Caco-2 (cell line): ENCODE data around the gene PRKAG1. TPM values are rescaled to one million over a fixed set of nuclear protein-coding genes. Genes with fewer than 3 reads are reported as not detected.
A peak's percentile ranks its signal among the peaks of the same experiment; 100 is the strongest.

Experiments
- BruUV-seq: library from RNA; stranded (reverse); fragments of 400-500 nt; replicated peaks from 2 replicates; lab custom pipeline; 2021; lab: Mats Ljungman, UMichigan
- CTCF ChIA-PET: fragments of 300-600 bp; sonication (Branson Sonifier 250); formaldehyde crosslinking; loops from one replicate; lab custom pipeline; 2022; ENCODE audit warnings: antibody characterized with exemption; lab: Charles Lee
- POLR2A ChIA-PET: fragments of 300-600 bp; sonication (Branson Sonifier 250); formaldehyde crosslinking; loops from one replicate; lab custom pipeline; 2022; ENCODE audit warnings: antibody characterized with exemption; lab: Charles Lee
- DNase-seq, 2 experiments: peaks; one replicate each; pipeline versions ENCODE4 v3.0.0 to v3.0.0-alpha.2; 2020 to 2022
- H3K27me3 ChIP-seq: replicated peaks from 2 replicates; pipeline ENCODE4 v1.6.0; 2011; ENCODE audit warnings: low read length; ENCODE audit not compliant: control insufficient read depth, insufficient read depth
- H3K36me3 ChIP-seq: 2 replicates; pipeline ENCODE4 v1.5.1; 2011; ENCODE audit warnings: low read length; ENCODE audit not compliant: control insufficient read depth, insufficient read depth
- H3K4me1 ChIP-seq: fragments of 250-450 bp; sonication (Bioruptor Pico); 2 replicates; pipeline ENCODE4 v1.5.1; 2020; ENCODE audit warnings: mild to moderate bottlenecking
- H3K4me3 ChIP-seq: 2 replicates; pipeline ENCODE4 v1.5.1; 2011; ENCODE audit warnings: low read depth, mild to moderate bottlenecking, control low read depth, low read length
- H3K9me3 ChIP-seq: fragments of 250-450 bp; sonication (Bioruptor Pico); 2 replicates; pipeline ENCODE4 v1.5.1; 2020; ENCODE audit warnings: mild to moderate bottlenecking, moderate library complexity
- H3K27ac Mint-ChIP-seq: one replicate; pipeline ENCODE4 v1.8.0; 2022; ENCODE audit warnings: mixed read lengths; ENCODE audit not compliant: unreplicated experiment
- H3K27me3 Mint-ChIP-seq: one replicate; pipeline ENCODE4 v1.8.0; 2022; ENCODE audit warnings: mixed read lengths; ENCODE audit not compliant: insufficient read depth, unreplicated experiment
- H3K36me3 Mint-ChIP-seq: one replicate; pipeline ENCODE4 v1.8.0; 2022; ENCODE audit warnings: mild to moderate bottlenecking, mixed read lengths; ENCODE audit not compliant: insufficient read depth, unreplicated experiment
- H3K4me1 Mint-ChIP-seq: one replicate; pipeline ENCODE4 v1.8.0; 2022; ENCODE audit warnings: low read depth, mixed read lengths; ENCODE audit not compliant: unreplicated experiment
- H3K4me3 Mint-ChIP-seq: one replicate; pipeline ENCODE4 v1.8.0; 2022; ENCODE audit warnings: mild to moderate bottlenecking, moderate library complexity, mixed read lengths; ENCODE audit not compliant: unreplicated experiment
- H3K9me3 Mint-ChIP-seq: one replicate; pipeline ENCODE4 v1.8.0; 2022; ENCODE audit warnings: mixed read lengths; ENCODE audit not compliant: unreplicated experiment
- CTCF ChIP-seq, 2 experiments: fragments of 200-600 bp in 1 of 2; IDR thresholded peaks; 1 replicate in 1 of 2; 2 replicates in 1 of 2; pipeline versions ENCODE4 v1.5.1 to v1.8.0; 2011 to 2022; ENCODE audit warnings: antibody characterized with exemption in 1 of 2, control low read depth in 1 of 2, inconsistent platforms in 1 of 2, low read depth in 1 of 2, low read length in 1 of 2, mild to moderate bottlenecking in 1 of 2, moderate library complexity in 1 of 2; ENCODE audit not compliant: insufficient read depth in 1 of 2, severe bottlenecking in 1 of 2, unreplicated experiment in 1 of 2
- intact Hi-C: fragments of 100-400 bp; cut with micrococcal nuclease; formaldehyde crosslinking; loops from one replicate; pipeline ENCODE4 v1.10.0; 2022; ENCODE audit not compliant: unreplicated experiment
- total RNA-seq: library from RNA; stranded (reverse); gene quantifications from 2 replicates; pipeline ENCODE4 v1.2.3, GENCODE V29; 2022

Gene PRKAG1
- total RNA-seq, 1 experiment from 2014 or later: 60.3 TPM

- ChIA-PET CTCF (interaction anchor here (0.7 to 3.7 kb wide), 3 partner anchors 8 to 19 kb away, joined by 3 to 38 read pairs (median 4); partner anchors contain the start of gene WNT1), POLR2A (no interaction called here)
- intact Hi-C loops: no loop called here
- Histone ChIP-seq H3K4me3 (no peak overlapping the region), H3K27me3 (no peaks in the 10 kb centered on the region), H3K9me3 (no peaks in the 10 kb centered on the region), H3K4me1 (peaks cover 19% of the 10 kb centered on the region), H3K36me3 (no peaks in the 10 kb centered on the region)
- peaks cover 6% of the 10 kb centered on the region for H3K27me3 Mint-ChIP-seq
- no peak overlapping the region for H3K4me3 Mint-ChIP-seq
- no TSS peak for BruUV-seq
- H3K9me3 Mint-ChIP-seq: no peaks in the 10 kb centered on the region
- no peak for DNase-seq
- peaks cover 23% of the 10 kb centered on the region for H3K4me1 Mint-ChIP-seq
- no peak for TF ChIP-seq CTCF (IDR thresholded peaks at IDR 0.05; ENCODE audit: insufficient read depth in 1 of 2, low read depth in 1 of 2, low read length in 1 of 2, severe bottlenecking in 1 of 2, unreplicated experiment in 1 of 2)
- H3K36me3 Mint-ChIP-seq: no peaks in the 10 kb centered on the region
- H3K27ac Mint-ChIP-seq: no peak overlapping the region
Measured at GRCh38 chr12:48991247-48992050, 27.1 kb downstream of the PRKAG1 start.

- BruUV-seq: no TSS peak
- H3K4me1 Mint-ChIP-seq: peaks cover 16% of the 10 kb centered on the region
- H3K4me1 ChIP-seq: peaks cover 15% of the 10 kb centered on the region
- ChIA-PET POLR2A (interaction anchor here (0.5 kb wide), 1 partner anchor 261 kb away, joined by 3 read pairs; no protein-coding TSS in a partner anchor), CTCF (interaction anchor here (3.7 kb wide), 1 partner anchor 11 kb away, joined by 38 read pairs; the partner anchor contains the start of gene WNT1)
- H3K4me3 Mint-ChIP-seq: no peak overlapping the region
- H3K4me3 ChIP-seq: no peak overlapping the region
- H3K36me3 ChIP-seq: no peaks in the 10 kb centered on the region
- no peaks in the 10 kb centered on the region for H3K27me3 ChIP-seq
- no peaks in the 10 kb centered on the region for H3K9me3 Mint-ChIP-seq
- no peak for DNase-seq
- no peaks in the 10 kb centered on the region for H3K36me3 Mint-ChIP-seq
- intact Hi-C loops: no loop called here
- H3K27ac Mint-ChIP-seq: no peak overlapping the region
- no peaks in the 10 kb centered on the region for H3K9me3 ChIP-seq
- TF ChIP-seq CTCF (IDR thresholded peaks at IDR 0.05; ENCODE audit: insufficient read depth in 1 of 2, low read depth in 1 of 2, low read length in 1 of 2, severe bottlenecking in 1 of 2, unreplicated experiment in 1 of 2): no peak
- H3K27me3 Mint-ChIP-seq: peaks cover 10% of the 10 kb centered on the region
Measured at GRCh38 chr12:48990552-48990951, 28.0 kb downstream of the PRKAG1 start.

- H3K27me3 Mint-ChIP-seq: peaks cover 18% of the 10 kb centered on the region
- DNase-seq: peak; percentile 67 to 81
- intact Hi-C loops: no loop called here
- no peaks in the 10 kb centered on the region; the same call in 1 of the 2 replicates for H3K27me3 ChIP-seq
- no peaks in the 10 kb centered on the region for H3K9me3 Mint-ChIP-seq
- H3K36me3 Mint-ChIP-seq: peaks cover 7% of the 10 kb centered on the region
- no peaks in the 10 kb centered on the region for H3K4me1 Mint-ChIP-seq
- no peaks in the 10 kb centered on the region for H3K36me3 ChIP-seq
- no TSS peak for BruUV-seq
- ChIA-PET CTCF (interaction anchor here (0.5 to 2.3 kb wide), 23 partner anchors 9 to 172 kb away, joined by 3 to 55 read pairs (median 6); partner anchors contain the start of genes ARF3, DDN, FKBP11 and PRKAG1), POLR2A (interaction anchor here (0.5 to 1.1 kb wide), 4 partner anchors 10 to 136 kb away, joined by 3 to 7 read pairs (median 4); partner anchors contain the start of genes ARF3 and DDX23)
- H3K4me1 ChIP-seq: no peaks in the 10 kb centered on the region
- H3K9me3 ChIP-seq: no peaks in the 10 kb centered on the region
- no peak overlapping the region for H3K4me3 Mint-ChIP-seq
- no peak overlapping the region for H3K27ac Mint-ChIP-seq
- no peak overlapping the region for H3K4me3 ChIP-seq
- peak; percentile 87 to 89 for TF ChIP-seq CTCF (IDR thresholded peaks at IDR 0.05; ENCODE audit: insufficient read depth in 1 of 2, low read depth in 1 of 2, low read length in 1 of 2, severe bottlenecking in 1 of 2, unreplicated experiment in 1 of 2)
Measured at GRCh38 chr12:48988030-48988649, 30.4 kb downstream of the PRKAG1 start.
